Endodermal cell (in vitro differentiated cells): Measurements from ENCODE around the gene JARID2. TPM values are rescaled to one million over a fixed set of nuclear protein-coding genes. Genes with fewer than 3 reads are reported as not detected.

Experiments used
- DNase-seq: peaks from one replicate; pipeline ENCODE4 v3.0.0-alpha.2; 2017
- H3K27ac ChIP-seq: 2 replicates; pipeline ENCODE4 v1.5.1; 2013; ENCODE audit warnings: mild to moderate bottlenecking, low read depth, low read length, moderate library complexity
- H3K27me3 ChIP-seq: 2 replicates; pipeline ENCODE4 v1.6.1; 2013; ENCODE audit warnings: mild to moderate bottlenecking, low read length, moderate library complexity; ENCODE audit not compliant: insufficient read depth, control insufficient read depth, poor library complexity, severe bottlenecking
- H3K36me3 ChIP-seq: 2 replicates; pipeline ENCODE4 v1.7.0; 2013; ENCODE audit warnings: mild to moderate bottlenecking, low read length, moderate library complexity; ENCODE audit not compliant: control insufficient read depth, insufficient read depth
- H3K4me1 ChIP-seq: one replicate; pipeline ENCODE4 v1.7.0; 2013; ENCODE audit warnings: low read length; ENCODE audit not compliant: control insufficient read depth, insufficient read depth
- H3K4me3 ChIP-seq: 2 replicates; pipeline ENCODE4 v1.5.1; 2013; ENCODE audit warnings: mild to moderate bottlenecking, low read length, moderate library complexity
- H3K9ac ChIP-seq: 2 replicates; pipeline ENCODE4 v1.6.1; 2013; ENCODE audit warnings: mild to moderate bottlenecking, low read length, moderate library complexity; ENCODE audit not compliant: poor library complexity, severe bottlenecking; ENCODE audit errors: extremely low read depth
- H3K9me3 ChIP-seq: 2 replicates; pipeline ENCODE4 v1.6.1; 2013; ENCODE audit warnings: mild to moderate bottlenecking, low read length, moderate library complexity; ENCODE audit not compliant: control insufficient read depth
- H3K27ac Mint-ChIP-seq: 2 replicates; pipeline ENCODE4 v1.8.0; 2020; ENCODE audit warnings: mixed read lengths
- H3K27me3 Mint-ChIP-seq: 2 replicates; pipeline ENCODE4 v1.8.0; 2021; ENCODE audit warnings: mild to moderate bottlenecking, mixed read lengths; ENCODE audit not compliant: insufficient read depth
- H3K36me3 Mint-ChIP-seq: 2 replicates; pipeline ENCODE4 v1.8.0; 2020; ENCODE audit warnings: low read depth, mixed read lengths
- H3K4me1 Mint-ChIP-seq: 2 replicates; pipeline ENCODE4 v1.8.0; 2020; ENCODE audit warnings: mixed read lengths
- H3K4me3 Mint-ChIP-seq: 2 replicates; pipeline ENCODE4 v1.8.0; 2020; ENCODE audit warnings: mild to moderate bottlenecking, moderate library complexity, mixed read lengths
- H3K9me3 Mint-ChIP-seq: 2 replicates; pipeline ENCODE4 v1.8.0; 2020; ENCODE audit warnings: mild to moderate bottlenecking, mixed read lengths
- WGBS, 2 experiments: methylation state at CpG; one replicate each; pipeline versions ENCODE4 v1.1.5 to v1.1.7; 2013; ENCODE audit warnings: missing lambda C conversion rate in 2 of 2, mixed read lengths in 1 of 2; ENCODE audit not compliant: insufficient coverage in 1 of 2, insufficient read length in 1 of 2; 5-methylcytosine and 5-hydroxymethylcytosine counted together
- total RNA-seq, 2 donors: library from RNA; stranded (reverse); fragmentation: NEBNext Ultra II Directional in 1 of 2; extraction: Animal tissue kit (Norgen Biotek cat#: 25700) in 1 of 2; gene quantifications; 2 replicates in 1 of 2; 3 replicates in 1 of 2; pipeline ENCODE4 v1.2.1, GENCODE V29; 2021
- TF ChIP-seq, protein P1 (sequence below): fragments of 200-600 bp; sonication (generic); conservative IDR thresholded peaks from 2 replicates; pipeline ENCODE4 v1.5.0; 2021; ENCODE audit warnings: antibody characterized with exemption, mild to moderate bottlenecking

The JARID2 gene
- total RNA-seq, 2 donors from 2014 or later, result 42.5 to 77.0 TPM

DNA sequence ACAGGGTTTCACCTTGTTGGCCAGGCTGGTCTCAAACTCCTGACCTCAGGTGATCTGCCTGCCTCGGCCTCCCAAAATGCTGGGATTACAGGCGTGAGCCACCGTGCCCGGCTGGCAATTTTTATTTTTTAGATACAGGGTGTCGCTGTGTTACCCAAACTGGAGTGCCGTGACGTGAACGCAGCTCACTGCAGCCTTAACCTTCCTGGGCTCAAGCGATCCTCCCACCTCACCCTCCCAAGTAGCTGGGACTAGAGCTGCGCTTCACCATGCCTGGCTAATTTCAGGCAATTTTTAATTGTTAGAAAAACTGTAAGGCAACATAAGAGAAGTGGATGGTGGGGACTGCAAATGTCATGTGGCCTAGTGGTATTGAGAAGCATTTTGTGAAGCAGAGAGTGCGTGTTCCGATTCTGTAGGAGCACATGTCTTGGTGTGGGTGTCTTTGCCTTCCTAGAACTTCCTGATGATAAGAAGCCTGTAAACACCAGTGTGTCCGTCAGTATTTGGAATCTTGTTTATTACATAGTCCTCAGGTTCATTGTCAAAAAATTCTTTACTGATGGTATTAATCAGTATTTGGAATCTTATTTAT is 18.0 kb downstream of the JARID2 start:
- peaks cover 39% of the 10 kb centered on the region for H3K4me1 ChIP-seq
- TF ChIP-seq, protein P1, sequence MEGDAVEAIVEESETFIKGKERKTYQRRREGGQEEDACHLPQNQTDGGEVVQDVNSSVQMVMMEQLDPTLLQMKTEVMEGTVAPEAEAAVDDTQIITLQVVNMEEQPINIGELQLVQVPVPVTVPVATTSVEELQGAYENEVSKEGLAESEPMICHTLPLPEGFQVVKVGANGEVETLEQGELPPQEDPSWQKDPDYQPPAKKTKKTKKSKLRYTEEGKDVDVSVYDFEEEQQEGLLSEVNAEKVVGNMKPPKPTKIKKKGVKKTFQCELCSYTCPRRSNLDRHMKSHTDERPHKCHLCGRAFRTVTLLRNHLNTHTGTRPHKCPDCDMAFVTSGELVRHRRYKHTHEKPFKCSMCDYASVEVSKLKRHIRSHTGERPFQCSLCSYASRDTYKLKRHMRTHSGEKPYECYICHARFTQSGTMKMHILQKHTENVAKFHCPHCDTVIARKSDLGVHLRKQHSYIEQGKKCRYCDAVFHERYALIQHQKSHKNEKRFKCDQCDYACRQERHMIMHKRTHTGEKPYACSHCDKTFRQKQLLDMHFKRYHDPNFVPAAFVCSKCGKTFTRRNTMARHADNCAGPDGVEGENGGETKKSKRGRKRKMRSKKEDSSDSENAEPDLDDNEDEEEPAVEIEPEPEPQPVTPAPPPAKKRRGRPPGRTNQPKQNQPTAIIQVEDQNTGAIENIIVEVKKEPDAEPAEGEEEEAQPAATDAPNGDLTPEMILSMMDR, result no peak
- WGBS, 2 experiments, result 86 to 90% methylated on average over 9 to 13 of the region's 13 CpGs
- no peaks in the 10 kb centered on the region for H3K27me3 Mint-ChIP-seq
- H3K27ac ChIP-seq, result peak overlapping the region; percentile 94
- H3K27me3 ChIP-seq, result no peaks in the 10 kb centered on the region
- no peak overlapping the region for H3K9ac ChIP-seq
- no peaks in the 10 kb centered on the region for H3K36me3 ChIP-seq
- H3K4me1 Mint-ChIP-seq, result peaks cover 73% of the 10 kb centered on the region
- H3K27ac Mint-ChIP-seq, result peak overlapping the region; percentile 10
- no peak for DNase-seq
- H3K9me3 Mint-ChIP-seq, result no peaks in the 10 kb centered on the region
- no peak overlapping the region for H3K4me3 ChIP-seq
- H3K9me3 ChIP-seq, result no peaks in the 10 kb centered on the region
- H3K4me3 Mint-ChIP-seq, result peak overlapping the region; percentile 19
- H3K36me3 Mint-ChIP-seq, result peaks cover 8% of the 10 kb centered on the region

DNA sequence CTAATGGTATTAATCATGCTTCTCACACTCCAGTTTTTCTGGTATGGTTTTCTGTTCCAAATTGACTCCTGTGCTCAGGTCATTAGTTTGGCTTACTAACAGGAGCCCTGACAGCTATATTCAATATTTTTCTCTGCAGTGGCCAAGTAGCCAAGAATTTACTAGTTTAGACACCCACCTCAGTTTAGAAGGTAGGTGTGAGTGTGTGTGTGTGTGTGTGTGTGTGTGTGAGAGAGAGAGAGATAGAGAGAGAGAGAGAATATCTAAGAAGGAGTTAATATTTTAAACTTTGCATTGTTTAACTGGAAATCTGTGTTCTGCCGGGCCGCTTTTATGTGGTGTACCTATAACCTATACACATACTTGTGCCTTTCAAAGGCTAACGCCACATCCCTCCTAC is 18.5 kb downstream of the JARID2 start:
- no peaks in the 10 kb centered on the region for H3K27me3 Mint-ChIP-seq
- no peaks in the 10 kb centered on the region for H3K9me3 ChIP-seq
- H3K36me3 Mint-ChIP-seq, result peaks cover 8% of the 10 kb centered on the region
- peak overlapping the region; percentile 19 for H3K4me3 Mint-ChIP-seq
- peak overlapping the region; percentile 94 for H3K27ac ChIP-seq
- H3K36me3 ChIP-seq, result no peaks in the 10 kb centered on the region
- TF ChIP-seq, protein P1, result no peak
- 62% methylated on average over 3 of the region's 3 CpGs; no CpG with 5 or more reads in 1 of the 2 experiments for WGBS, 2 experiments
- H3K27ac Mint-ChIP-seq, result no peak overlapping the region
- H3K4me1 Mint-ChIP-seq, result peaks cover 74% of the 10 kb centered on the region
- H3K27me3 ChIP-seq, result no peaks in the 10 kb centered on the region
- no peak for DNase-seq
- no peak overlapping the region for H3K4me3 ChIP-seq
- H3K9me3 Mint-ChIP-seq, result no peaks in the 10 kb centered on the region
- no peak overlapping the region for H3K9ac ChIP-seq
- H3K4me1 ChIP-seq, result peaks cover 43% of the 10 kb centered on the region

DNA sequence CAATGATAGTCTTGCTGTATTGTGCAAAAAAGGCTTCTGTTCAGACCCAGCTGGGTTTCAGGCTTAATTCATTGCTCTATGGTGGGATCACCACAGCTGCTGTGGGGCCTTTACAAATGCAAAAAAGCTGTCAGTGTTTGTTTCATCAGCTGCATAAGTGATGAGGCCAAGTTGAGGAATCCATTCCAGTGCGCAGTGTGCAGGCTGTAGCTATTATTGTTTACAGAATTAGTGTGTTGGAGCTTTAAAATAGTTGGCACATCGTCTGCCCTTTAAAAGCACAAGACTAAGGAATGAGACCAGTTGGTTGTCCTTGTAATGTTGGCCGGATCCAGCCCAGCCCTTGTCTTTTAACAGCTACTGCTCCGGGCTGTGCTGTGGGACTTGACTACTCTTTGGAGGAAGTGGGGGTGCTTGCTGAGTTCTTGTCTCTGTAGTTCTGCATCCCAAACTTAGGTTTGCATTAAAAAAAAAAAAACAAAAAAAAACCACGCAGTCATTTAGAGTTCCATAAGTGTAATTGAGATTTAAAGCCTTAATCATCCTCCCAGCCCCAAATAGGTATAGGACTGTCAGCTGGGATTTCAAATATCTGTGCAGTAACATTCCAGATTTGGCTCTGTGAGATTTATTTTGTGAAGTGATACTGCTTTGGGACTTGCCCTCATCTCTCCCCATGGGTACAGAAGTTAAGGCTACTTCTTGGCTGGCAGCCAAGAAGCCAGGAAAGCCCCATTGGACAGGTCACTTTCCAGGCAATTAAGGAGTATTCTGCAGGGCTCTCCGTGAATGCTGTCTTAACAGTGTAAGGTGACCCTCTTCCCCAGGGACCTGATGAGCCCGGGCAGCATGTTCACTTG is 19.3 kb downstream of the JARID2 start:
- no peak overlapping the region for H3K27ac Mint-ChIP-seq
- H3K27me3 Mint-ChIP-seq, result no peaks in the 10 kb centered on the region
- Histone ChIP-seq H3K36me3 (no peaks in the 10 kb centered on the region), H3K27ac (peak overlapping the region; percentile 94), H3K4me3 (peak overlapping the region; percentile 64), H3K9ac (no peak overlapping the region), H3K4me1 (peaks cover 43% of the 10 kb centered on the region), H3K9me3 (no peaks in the 10 kb centered on the region), H3K27me3 (no peaks in the 10 kb centered on the region)
- peaks cover 71% of the 10 kb centered on the region for H3K4me1 Mint-ChIP-seq
- peak overlapping the region; percentile 42 for H3K4me3 Mint-ChIP-seq
- TF ChIP-seq, protein P1, result no peak
- H3K36me3 Mint-ChIP-seq, result peaks cover 14% of the 10 kb centered on the region
- 18 to 37% methylated on average over 4 to 7 of the region's 7 CpGs for WGBS, 2 experiments
- H3K9me3 Mint-ChIP-seq, result no peaks in the 10 kb centered on the region
- DNase-seq, result no peak
